GM21576 (cell line): Measurements from ENCODE around the gene KRTAP10-10.
"Not testable (repeated sequence)": the region's sequence is repeated elsewhere in the genome, so short reads cannot be mapped to it uniquely, and the experiment has no call there.

Experiments
- ATAC-seq: cut with Tn5 transposase; IDR thresholded peaks from one replicate; pipeline ENCODE4 v1.9.1; 2021; ENCODE audit warnings: mild to moderate bottlenecking, moderate library complexity; ENCODE audit not compliant: unreplicated experiment

KRTAP10-10 gene

DNA sequence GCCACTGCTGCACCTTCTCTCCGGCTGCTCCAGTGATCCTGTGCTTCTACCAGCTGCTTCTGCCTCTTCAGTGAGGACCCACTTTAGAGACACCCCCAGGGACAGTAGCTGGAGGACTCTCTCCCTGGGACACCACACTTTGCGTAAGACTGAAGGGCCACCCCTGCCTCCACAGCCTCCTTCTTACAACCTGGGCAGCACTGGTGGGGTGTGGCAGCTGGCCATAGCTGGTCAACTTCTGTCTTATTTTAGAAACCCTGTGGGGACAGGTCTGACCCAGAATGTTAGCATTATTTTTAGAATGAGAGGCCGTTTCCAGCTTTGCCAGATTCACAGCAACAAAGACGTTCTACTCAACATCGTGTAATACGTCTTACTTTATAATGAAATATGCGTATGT lies 11.4 kb upstream of the KRTAP10-10 start:
- ATAC-seq: no peak

GRCh38 chr21:44626262-44626661 lies 10.9 kb upstream of the KRTAP10-10 start:
- ATAC-seq: no peak

GRCh38 chr21:44626673-44627143 lies 10.4 kb upstream of the KRTAP10-10 start, which contains the start of gene KRTAP10-9:
Gene KRTAP10-9 (plus strand): TSS chr21:44627093. CDS start chr21:44627172, 79 bp downstream.
- ATAC-seq: no peak

GRCh38 chr21:44627181-44627822 lies 9.9 kb upstream of the KRTAP10-10 start:
- not testable (repeated sequence) for ATAC-seq

- ATAC-seq: not testable (repeated sequence)
Measured at GRCh38 chr21:44627831-44628233, 9.3 kb upstream of the KRTAP10-10 start.

GRCh38 chr21:44628707-44629391 lies 8.3 kb upstream of the KRTAP10-10 start:
- ATAC-seq: no peak

- ATAC-seq: no peak
Measured at GRCh38 chr21:44630440-44630839, 6.7 kb upstream of the KRTAP10-10 start.

- ATAC-seq: no peak
Measured at GRCh38 chr21:44632067-44632466, 5.1 kb upstream of the KRTAP10-10 start.

- ATAC-seq: no peak
Measured at GRCh38 chr21:44636209-44637017, 743 bp upstream of the KRTAP10-10 start.

- ATAC-seq: not testable (repeated sequence)
Measured at GRCh38 chr21:44637851-44638348, 744 bp downstream of the KRTAP10-10 start.

DNA sequence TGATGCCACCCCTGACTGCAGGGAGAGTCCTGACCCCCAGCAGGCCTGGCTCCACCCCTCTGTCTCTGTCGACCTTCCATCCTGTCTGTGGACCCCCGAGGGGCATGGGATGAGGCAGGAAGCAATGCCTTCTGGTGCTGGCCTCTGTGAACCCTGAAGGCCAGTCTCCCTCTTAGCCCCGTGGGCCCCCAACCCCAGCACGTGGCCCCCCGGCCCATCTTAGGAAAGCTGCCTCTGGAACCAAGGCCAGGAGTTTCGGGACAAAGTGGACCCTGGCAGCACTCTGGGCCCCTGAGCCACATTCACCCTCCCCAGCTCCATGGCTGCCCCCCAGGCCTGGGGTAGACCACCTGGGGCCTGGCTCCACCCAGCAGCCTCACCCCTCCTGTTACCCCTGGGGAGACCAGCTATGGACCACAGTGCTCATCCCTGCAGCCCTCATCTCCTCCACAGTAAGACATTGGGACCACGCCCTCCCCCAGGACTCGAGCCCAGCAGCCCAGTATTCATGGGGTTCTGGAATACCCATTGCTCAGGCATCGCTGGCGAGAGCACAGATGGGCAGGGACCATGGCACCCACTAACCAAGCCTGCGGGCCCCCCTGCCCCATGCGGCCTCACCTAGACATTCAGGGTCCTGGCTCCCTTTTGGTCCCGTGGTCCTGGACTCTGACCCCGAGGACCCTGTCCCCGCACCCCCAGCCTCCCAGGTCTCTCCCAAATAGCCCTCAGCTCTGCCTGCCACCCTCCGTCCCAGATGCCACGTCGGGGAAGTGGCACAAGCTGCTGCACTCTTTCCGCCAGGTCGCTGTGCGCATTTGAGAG lies 1.6 kb downstream of the KRTAP10-10 start:
- ATAC-seq: not testable (repeated sequence)

DNA sequence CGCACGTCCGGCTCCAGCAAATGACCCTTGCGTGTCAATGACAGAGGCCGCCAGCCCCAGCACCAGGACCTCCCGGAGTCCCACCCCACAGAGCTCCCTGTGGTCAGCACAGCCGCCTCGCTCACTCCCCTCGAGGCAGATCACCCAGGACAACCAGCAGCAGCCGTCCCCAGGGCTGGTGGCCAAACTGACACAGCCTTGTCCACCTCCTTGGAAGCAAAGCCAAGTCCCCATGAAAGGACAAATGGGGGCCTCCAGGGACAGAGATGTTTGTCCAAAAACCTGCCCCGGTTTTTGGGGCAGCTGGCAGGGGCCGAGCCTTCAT lies 2.1 kb downstream of the KRTAP10-10 start:
- no peak for ATAC-seq

- no peak for ATAC-seq
Measured at GRCh38 chr21:44640761-44641160, 3.6 kb downstream of the KRTAP10-10 start.

- no peak for ATAC-seq
Measured at GRCh38 chr21:44643741-44644310, 6.7 kb downstream of the KRTAP10-10 start.

GRCh38 chr21:44644878-44645277 lies 7.7 kb downstream of the KRTAP10-10 start:
- ATAC-seq: no peak

GRCh38 chr21:44646366-44647221 lies 9.4 kb downstream of the KRTAP10-10 start, which contains the start of gene KRTAP10-11:
Gene KRTAP10-11 (plus strand): TSS chr21:44646414. CDS start chr21:44646459, 45 bp downstream.
- ATAC-seq: not testable (repeated sequence)

- no peak for ATAC-seq
Measured at GRCh38 chr21:44647222-44647552, 10.0 kb downstream of the KRTAP10-10 start.

GRCh38 chr21:44648557-44649311 lies 11.6 kb downstream of the KRTAP10-10 start:
- no peak for ATAC-seq
